ENCODE results near the gene TOMM34. TPM values are rescaled to one million over a fixed set of nuclear protein-coding genes. Genes with fewer than 3 reads are reported as not detected.
A peak's percentile ranks its signal among the peaks of the same experiment; 100 is the strongest.

Gene TOMM34
- total and polyA plus RNA-seq, 2 donors (not counting 1 experiment from before 2014, with no cell fraction given), result 15.5 to 25.6 TPM

DNA sequence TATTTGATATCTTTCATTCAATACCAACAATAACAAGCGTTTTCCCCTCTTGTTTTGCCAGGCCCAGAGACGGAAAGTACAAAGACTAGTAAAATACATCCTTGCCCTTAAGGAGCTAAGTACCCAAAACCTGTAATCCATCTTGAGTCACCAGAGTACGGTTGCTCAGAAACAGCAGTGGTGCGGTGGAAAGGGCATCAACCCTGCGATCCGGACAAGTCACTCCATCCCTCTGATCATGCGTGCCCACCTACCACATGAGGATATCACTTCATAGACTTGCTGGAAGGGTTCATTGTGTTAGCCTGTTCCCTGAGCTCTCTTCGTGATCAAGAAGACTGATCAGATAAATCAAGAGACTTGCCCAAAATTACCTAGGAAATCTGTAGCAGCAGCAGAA, 1.9 kb downstream of the TOMM34 start:
- H4K20me1 ChIP-seq (ENCODE audit: control insufficient read depth, extremely low read depth, insufficient read depth, low read length), result no peaks in the 10 kb centered on the region
- peaks cover 24% of the 10 kb centered on the region for H3K79me2 ChIP-seq (ENCODE audit: control insufficient read depth, insufficient read depth, low read length)
- peaks cover 12% of the 10 kb centered on the region for H3K4me1 ChIP-seq (ENCODE audit: control insufficient read depth, extremely low read depth, insufficient read depth, low read length)
- peaks cover 10% of the 10 kb centered on the region for H3K36me3 ChIP-seq (ENCODE audit: control insufficient read depth, insufficient read depth, low read length)
- TF ChIP-seq, protein P1, sequence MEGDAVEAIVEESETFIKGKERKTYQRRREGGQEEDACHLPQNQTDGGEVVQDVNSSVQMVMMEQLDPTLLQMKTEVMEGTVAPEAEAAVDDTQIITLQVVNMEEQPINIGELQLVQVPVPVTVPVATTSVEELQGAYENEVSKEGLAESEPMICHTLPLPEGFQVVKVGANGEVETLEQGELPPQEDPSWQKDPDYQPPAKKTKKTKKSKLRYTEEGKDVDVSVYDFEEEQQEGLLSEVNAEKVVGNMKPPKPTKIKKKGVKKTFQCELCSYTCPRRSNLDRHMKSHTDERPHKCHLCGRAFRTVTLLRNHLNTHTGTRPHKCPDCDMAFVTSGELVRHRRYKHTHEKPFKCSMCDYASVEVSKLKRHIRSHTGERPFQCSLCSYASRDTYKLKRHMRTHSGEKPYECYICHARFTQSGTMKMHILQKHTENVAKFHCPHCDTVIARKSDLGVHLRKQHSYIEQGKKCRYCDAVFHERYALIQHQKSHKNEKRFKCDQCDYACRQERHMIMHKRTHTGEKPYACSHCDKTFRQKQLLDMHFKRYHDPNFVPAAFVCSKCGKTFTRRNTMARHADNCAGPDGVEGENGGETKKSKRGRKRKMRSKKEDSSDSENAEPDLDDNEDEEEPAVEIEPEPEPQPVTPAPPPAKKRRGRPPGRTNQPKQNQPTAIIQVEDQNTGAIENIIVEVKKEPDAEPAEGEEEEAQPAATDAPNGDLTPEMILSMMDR (conservative IDR thresholded peaks at IDR 0.05 in 1 of 2, IDR thresholded peaks at IDR 0.05 in 1 of 2; ENCODE audit: low read depth in 1 of 2, low read length in 2 of 2), result no peak
- TF ChIP-seq EZH2 (IDR thresholded peaks at IDR 0.05; ENCODE audit: low read length, missing control alignments), result no peak
- no peak for DNase-seq (ENCODE audit: low read depth in 2 of 2)
- H3K4me3 ChIP-seq (replicated peaks in 1 of 4; ENCODE audit: control extremely low read depth in 1 of 4, insufficient read depth in 1 of 4, low read depth in 3 of 4, low read length in 4 of 4), result peak overlapping the region in 2 of 4 experiments; percentile 76 to 86
- no peaks in the 10 kb centered on the region for H3K27me3 ChIP-seq (ENCODE audit: control insufficient read depth, insufficient read depth, low read length)
- H3K27ac ChIP-seq (ENCODE audit: insufficient read depth, low read length), result no peak overlapping the region
- H3K9ac ChIP-seq (ENCODE audit: insufficient read depth, low read length), result no peak overlapping the region
- no peaks in the 10 kb centered on the region for H3K9me3 ChIP-seq (ENCODE audit: control insufficient read depth, insufficient read depth, low read depth, low read length)
- no peak overlapping the region for H2AFZ ChIP-seq (ENCODE audit: low read length)
- H3K4me2 ChIP-seq (ENCODE audit: extremely low read depth, insufficient read depth, low read length), result peak overlapping the region; percentile 76

DNA sequence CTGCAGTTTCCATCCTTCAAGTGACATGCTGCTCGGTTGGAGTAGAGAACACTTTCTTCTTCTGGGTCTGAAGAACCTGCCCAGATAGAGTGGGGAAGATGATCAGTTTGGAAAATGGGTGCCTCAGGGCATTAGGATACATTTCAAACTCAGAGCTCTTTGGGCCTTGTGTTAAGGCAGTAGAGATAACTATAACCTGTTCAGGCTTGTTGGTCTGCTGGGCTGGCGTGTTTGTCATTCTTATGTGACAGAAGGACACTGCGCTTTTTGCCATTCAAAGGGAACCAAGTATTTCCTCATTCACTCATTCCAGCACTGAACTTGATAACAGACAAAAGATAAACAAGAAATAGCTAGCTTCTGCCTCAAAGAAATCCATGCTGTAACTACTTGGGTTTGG, 3.8 kb downstream of the TOMM34 start:
- Histone ChIP-seq H3K9me3 (ENCODE audit: control insufficient read depth, insufficient read depth, low read depth, low read length) (no peaks in the 10 kb centered on the region), H3K36me3 (ENCODE audit: control insufficient read depth, insufficient read depth, low read length) (peaks cover 14% of the 10 kb centered on the region)

DNA sequence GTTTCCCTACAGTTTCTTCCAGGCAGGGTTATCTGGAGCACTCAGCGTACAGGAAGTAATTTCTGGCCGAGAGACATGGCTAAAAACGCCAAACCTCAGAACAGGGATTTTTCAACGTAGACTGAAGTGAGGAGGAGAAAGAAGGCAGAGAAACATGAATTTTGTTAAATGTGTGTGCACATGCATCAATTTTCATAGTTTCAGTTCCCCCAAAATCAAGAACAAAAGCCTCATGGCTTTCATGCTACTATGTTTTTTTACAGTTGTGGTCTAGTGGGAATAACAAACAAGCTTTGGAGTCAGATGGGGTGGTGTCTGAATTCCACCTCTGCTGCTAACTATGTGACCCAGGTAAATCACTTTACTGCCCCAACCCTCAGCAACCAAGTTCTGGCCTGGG, 4.9 kb downstream of the TOMM34 start:
- TF ChIP-seq, protein P1 (conservative IDR thresholded peaks at IDR 0.05 in 1 of 2, IDR thresholded peaks at IDR 0.05 in 1 of 2; ENCODE audit: low read depth in 1 of 2, low read length in 2 of 2), result no peak
- no peak for TF ChIP-seq EZH2 (IDR thresholded peaks at IDR 0.05; ENCODE audit: low read length, missing control alignments)
- DNase-seq (ENCODE audit: low read depth in 2 of 2), result no peak
- Histone ChIP-seq H3K79me2 (ENCODE audit: control insufficient read depth, insufficient read depth, low read length) (peaks cover 24% of the 10 kb centered on the region), H4K20me1 (ENCODE audit: control insufficient read depth, extremely low read depth, insufficient read depth, low read length) (no peaks in the 10 kb centered on the region), H3K4me3 (replicated peaks in 1 of 4; ENCODE audit: control extremely low read depth in 1 of 4, insufficient read depth in 1 of 4, low read depth in 3 of 4, low read length in 4 of 4) (no peak overlapping the region), H3K4me2 (ENCODE audit: extremely low read depth, insufficient read depth, low read length) (no peak overlapping the region), H2AFZ (ENCODE audit: low read length) (no peak overlapping the region), H3K9me3 (ENCODE audit: control insufficient read depth, insufficient read depth, low read depth, low read length) (no peaks in the 10 kb centered on the region), H3K27me3 (ENCODE audit: control insufficient read depth, insufficient read depth, low read length) (no peaks in the 10 kb centered on the region), H3K27ac (ENCODE audit: insufficient read depth, low read length) (no peak overlapping the region), H3K36me3 (ENCODE audit: control insufficient read depth, insufficient read depth, low read length) (peaks cover 18% of the 10 kb centered on the region), H3K9ac (ENCODE audit: insufficient read depth, low read length) (no peak overlapping the region), H3K4me1 (ENCODE audit: control insufficient read depth, extremely low read depth, insufficient read depth, low read length) (peaks cover 3% of the 10 kb centered on the region)

More for the DNA sequence above, 3.8 kb downstream of the TOMM34 start:
- peaks cover 6% of the 10 kb centered on the region for H3K4me1 ChIP-seq (ENCODE audit: control insufficient read depth, extremely low read depth, insufficient read depth, low read length)
- no peaks in the 10 kb centered on the region for H4K20me1 ChIP-seq (ENCODE audit: control insufficient read depth, extremely low read depth, insufficient read depth, low read length)
- no peak overlapping the region for H2AFZ ChIP-seq (ENCODE audit: low read length)
- no peaks in the 10 kb centered on the region for H3K27me3 ChIP-seq (ENCODE audit: control insufficient read depth, insufficient read depth, low read length)
- H3K27ac ChIP-seq (ENCODE audit: insufficient read depth, low read length), result no peak overlapping the region
- DNase-seq (ENCODE audit: low read depth in 2 of 2), result no peak
- peaks cover 24% of the 10 kb centered on the region for H3K79me2 ChIP-seq (ENCODE audit: control insufficient read depth, insufficient read depth, low read length)
- H3K4me3 ChIP-seq (replicated peaks in 1 of 4; ENCODE audit: control extremely low read depth in 1 of 4, insufficient read depth in 1 of 4, low read depth in 3 of 4, low read length in 4 of 4), result no peak overlapping the region
- TF ChIP-seq, protein P1 (conservative IDR thresholded peaks at IDR 0.05 in 1 of 2, IDR thresholded peaks at IDR 0.05 in 1 of 2; ENCODE audit: low read depth in 1 of 2, low read length in 2 of 2), result no peak
- TF ChIP-seq EZH2 (IDR thresholded peaks at IDR 0.05; ENCODE audit: low read length, missing control alignments), result no peak
- no peak overlapping the region for H3K9ac ChIP-seq (ENCODE audit: insufficient read depth, low read length)
- no peak overlapping the region for H3K4me2 ChIP-seq (ENCODE audit: extremely low read depth, insufficient read depth, low read length)
